HL-60 (cell line): ENCODE results near the gene GLRA1.

Source experiments
- DNase-seq, 2 experiments: peaks; one replicate each; pipeline ENCODE4 v3.0.0-alpha.2; 2010 to 2020; ENCODE audit warnings: low read depth in 1 of 2, low spot score in 1 of 2
- H3K27ac ChIP-seq: fragments of 250-450 bp; sonication (Bioruptor Pico); replicated peaks from 2 replicates; pipeline ENCODE4 v1.5.1; 2020; ENCODE audit warnings: mild to moderate bottlenecking, moderate library complexity
- H3K27me3 ChIP-seq: fragments of 250-450 bp; sonication (Bioruptor Pico); 2 replicates; pipeline ENCODE4 v1.5.1; 2021; ENCODE audit warnings: mild to moderate bottlenecking, moderate library complexity; ENCODE audit not compliant: insufficient read depth, poor library complexity, severe bottlenecking
- H3K4me3 ChIP-seq: replicated peaks from 2 replicates; pipeline ENCODE4 v1.5.1; 2011; ENCODE audit warnings: mild to moderate bottlenecking, control low read depth, low read length; ENCODE audit not compliant: insufficient read depth
- GABPA ChIP-seq: IDR thresholded peaks from 2 replicates; pipeline ENCODE4 v1.6.1; 2012; ENCODE audit warnings: low read depth
- POLR2AphosphoS5 ChIP-seq: IDR thresholded peaks from 2 replicates; pipeline ENCODE4 v1.6.1; 2012; ENCODE audit warnings: low read depth
- SPI1 ChIP-seq: IDR thresholded peaks from 2 replicates; pipeline ENCODE4 v1.6.1; 2012; ENCODE audit warnings: low read depth, mild to moderate bottlenecking, borderline replicate concordance
- TF ChIP-seq, protein P1 (sequence below): IDR thresholded peaks from 2 replicates; pipeline ENCODE4 v1.6.1; 2012; ENCODE audit warnings: low read depth; ENCODE audit not compliant: insufficient replicate concordance

GLRA1 gene

DNA sequence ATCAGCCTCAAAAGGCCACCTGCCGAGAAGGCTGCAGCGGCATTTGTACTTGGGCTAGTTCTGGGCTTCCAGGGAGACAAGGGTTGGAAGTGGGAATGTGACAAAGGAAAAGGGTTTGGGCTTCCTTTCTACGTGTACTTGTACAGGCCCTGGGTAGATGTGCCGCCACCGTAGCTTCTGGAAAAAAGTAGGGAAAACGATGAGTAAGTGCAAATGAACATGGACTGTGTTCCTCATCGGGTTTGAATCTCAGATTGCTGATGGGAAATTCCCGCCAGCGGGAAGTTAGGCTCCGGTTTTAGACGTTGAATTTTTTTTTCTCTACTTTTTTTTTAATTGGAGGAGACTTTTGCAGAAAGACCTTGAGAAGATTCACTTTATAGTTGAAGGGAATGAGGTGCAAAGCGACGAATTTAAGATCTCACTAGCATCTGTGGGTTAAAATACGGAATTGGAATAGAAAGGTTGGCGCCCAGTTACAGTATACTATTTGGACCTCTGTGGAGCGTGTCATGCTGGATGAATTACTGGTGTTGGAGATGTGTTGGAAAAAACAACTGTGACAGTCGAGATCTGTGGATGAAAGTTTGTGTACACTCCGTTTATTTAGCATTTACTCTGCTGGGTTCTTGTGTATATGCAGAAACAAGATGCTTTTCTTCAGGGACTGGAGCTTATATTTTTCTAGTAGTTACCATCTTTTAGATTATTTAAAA is 151.6 kb downstream of the GLRA1 start:
- peak overlapping the region; percentile 98 for H3K27ac ChIP-seq

More for the DNA sequence above, 151.6 kb downstream of the GLRA1 start:
- DNase-seq, result no peak
- no peak for TF ChIP-seq SPI1
- no peak for TF ChIP-seq GABPA
- TF ChIP-seq, protein P1, sequence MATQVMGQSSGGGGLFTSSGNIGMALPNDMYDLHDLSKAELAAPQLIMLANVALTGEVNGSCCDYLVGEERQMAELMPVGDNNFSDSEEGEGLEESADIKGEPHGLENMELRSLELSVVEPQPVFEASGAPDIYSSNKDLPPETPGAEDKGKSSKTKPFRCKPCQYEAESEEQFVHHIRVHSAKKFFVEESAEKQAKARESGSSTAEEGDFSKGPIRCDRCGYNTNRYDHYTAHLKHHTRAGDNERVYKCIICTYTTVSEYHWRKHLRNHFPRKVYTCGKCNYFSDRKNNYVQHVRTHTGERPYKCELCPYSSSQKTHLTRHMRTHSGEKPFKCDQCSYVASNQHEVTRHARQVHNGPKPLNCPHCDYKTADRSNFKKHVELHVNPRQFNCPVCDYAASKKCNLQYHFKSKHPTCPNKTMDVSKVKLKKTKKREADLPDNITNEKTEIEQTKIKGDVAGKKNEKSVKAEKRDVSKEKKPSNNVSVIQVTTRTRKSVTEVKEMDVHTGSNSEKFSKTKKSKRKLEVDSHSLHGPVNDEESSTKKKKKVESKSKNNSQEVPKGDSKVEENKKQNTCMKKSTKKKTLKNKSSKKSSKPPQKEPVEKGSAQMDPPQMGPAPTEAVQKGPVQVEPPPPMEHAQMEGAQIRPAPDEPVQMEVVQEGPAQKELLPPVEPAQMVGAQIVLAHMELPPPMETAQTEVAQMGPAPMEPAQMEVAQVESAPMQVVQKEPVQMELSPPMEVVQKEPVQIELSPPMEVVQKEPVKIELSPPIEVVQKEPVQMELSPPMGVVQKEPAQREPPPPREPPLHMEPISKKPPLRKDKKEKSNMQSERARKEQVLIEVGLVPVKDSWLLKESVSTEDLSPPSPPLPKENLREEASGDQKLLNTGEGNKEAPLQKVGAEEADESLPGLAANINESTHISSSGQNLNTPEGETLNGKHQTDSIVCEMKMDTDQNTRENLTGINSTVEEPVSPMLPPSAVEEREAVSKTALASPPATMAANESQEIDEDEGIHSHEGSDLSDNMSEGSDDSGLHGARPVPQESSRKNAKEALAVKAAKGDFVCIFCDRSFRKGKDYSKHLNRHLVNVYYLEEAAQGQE, result no peak
- TF ChIP-seq POLR2AphosphoS5, result no peak; the same call in 1 of the 2 replicates
- no peaks in the 10 kb centered on the region for H3K27me3 ChIP-seq
- H3K4me3 ChIP-seq, result peak overlapping the region; percentile 89
